Activated CD8-positive, alpha-beta memory T cell treated with anti-CD3 and anti-CD28 coated beads for 24 hours (primary cell): ENCODE data around the gene PDK4.
"Not testable (repeated sequence)": the region's sequence is repeated elsewhere in the genome, so short reads cannot be mapped to it uniquely, and the experiment has no call there.

ENCODE experiments used
- DNase-seq: peaks from one replicate; pipeline ENCODE4 v3.0.0-alpha.2; 2020

Gene PDK4

GRCh38 chr7:95596198-95597063 is at the start of gene PDK4:
PDK4 (minus strand) TSS chr7:95596516; CDS start chr7:95596293, 223 bp downstream.
- no peak for DNase-seq

GRCh38 chr7:95642173-95642572 is 45.9 kb upstream of the PDK4 start:
- no peak for DNase-seq

GRCh38 chr7:95636140-95636940 is 40.0 kb upstream of the PDK4 start:
- no peak for DNase-seq

- no peak for DNase-seq
Measured at GRCh38 chr7:95632609-95633008, 36.3 kb upstream of the PDK4 start.

- no peak for DNase-seq
Measured at GRCh38 chr7:95631527-95631926, 35.2 kb upstream of the PDK4 start.

- no peak for DNase-seq
Measured at GRCh38 chr7:95630702-95631458, 34.6 kb upstream of the PDK4 start.

GRCh38 chr7:95628831-95629439 is 32.6 kb upstream of the PDK4 start:
- DNase-seq = no peak

- no peak for DNase-seq
Measured at GRCh38 chr7:95623788-95624187, 27.5 kb upstream of the PDK4 start.

- DNase-seq = no peak
Measured at GRCh38 chr7:95622859-95623258, 26.5 kb upstream of the PDK4 start.

GRCh38 chr7:95622001-95622549 is 25.8 kb upstream of the PDK4 start:
- no peak for DNase-seq

- DNase-seq = no peak
Measured at GRCh38 chr7:95621404-95621803, 25.1 kb upstream of the PDK4 start.

- DNase-seq = no peak
Measured at GRCh38 chr7:95620631-95621030, 24.3 kb upstream of the PDK4 start.

GRCh38 chr7:95619921-95620320 is 23.6 kb upstream of the PDK4 start:
- DNase-seq = no peak

GRCh38 chr7:95619517-95619916 is 23.2 kb upstream of the PDK4 start:
- DNase-seq = no peak

GRCh38 chr7:95614442-95614940 is 18.2 kb upstream of the PDK4 start:
- no peak for DNase-seq

GRCh38 chr7:95611224-95611623 is 14.9 kb upstream of the PDK4 start:
- no peak for DNase-seq

GRCh38 chr7:95609277-95609971 is 13.1 kb upstream of the PDK4 start:
- DNase-seq = no peak

- no peak for DNase-seq
Measured at GRCh38 chr7:95608359-95609173, 12.2 kb upstream of the PDK4 start.

GRCh38 chr7:95607561-95607960 is 11.2 kb upstream of the PDK4 start:
- no peak for DNase-seq

GRCh38 chr7:95605275-95605674 is 9.0 kb upstream of the PDK4 start:
- no peak for DNase-seq

- not testable (repeated sequence) for DNase-seq
Measured at GRCh38 chr7:95604811-95605210, 8.5 kb upstream of the PDK4 start.
